ENCODE data around the gene BTF3L4.
"Not testable (repeated sequence)": the region's sequence is repeated elsewhere in the genome, so short reads cannot be mapped to it uniquely, and the experiment has no call there.

- TF ChIP-seq CTCF (IDR thresholded peaks at IDR 0.05); REST (IDR thresholded peaks at IDR 0.05; ENCODE audit: insufficient read depth in 1 of 2, low read depth in 2 of 2, low read length in 1 of 2); TCF7L2 (IDR thresholded peaks at IDR 0.05; ENCODE audit: low read depth, low read length); POLR2AphosphoS5 (IDR thresholded peaks at IDR 0.05; ENCODE audit: low read depth, low read length); SIN3A (IDR thresholded peaks at IDR 0.05; ENCODE audit: borderline replicate concordance, insufficient read depth, low read depth, low read length): not testable (repeated sequence)
These were observed 38.2 kb downstream of the BTF3L4 start for GRCh38 chr1:52094300-52094699.
